Measurements from ENCODE around the gene CHKA. TPM values are rescaled to one million over a fixed set of nuclear protein-coding genes. Genes with fewer than 3 reads are reported as not detected.

CHKA gene
- total and polyA plus RNA-seq, 2 experiments from 2014 or later = 3.6 to 4.2 TPM

DNA sequence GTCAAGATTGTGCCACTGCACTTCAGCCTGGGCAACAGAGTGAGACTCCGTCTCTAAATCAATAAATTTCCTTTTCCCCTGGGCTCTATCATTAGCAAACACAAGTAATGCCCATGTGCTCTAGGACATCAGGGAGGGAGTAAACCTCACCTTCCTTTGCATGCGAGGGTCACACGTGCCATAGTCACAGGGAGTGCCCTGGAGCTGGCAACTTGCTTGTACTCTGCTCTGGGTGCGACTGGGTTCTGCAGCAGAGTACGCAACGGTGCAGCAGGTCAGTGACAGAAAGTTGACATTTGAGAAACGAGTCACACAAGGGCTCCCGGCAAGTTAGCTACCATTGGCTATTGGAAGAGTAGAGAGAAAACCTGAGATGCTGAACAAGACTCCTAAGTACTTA, 32.6 kb upstream of the CHKA start:
- no peak overlapping the region for H3K4me2 ChIP-seq (ENCODE audit: unreplicated experiment)
- H3K4me1 ChIP-seq (ENCODE audit: insufficient read depth) = no peaks in the 10 kb centered on the region
- no peaks in the 10 kb centered on the region for H3K27me3 ChIP-seq (replicated peaks; ENCODE audit: insufficient read depth)
- TF ChIP-seq EZH2phosphoT487 (IDR thresholded peaks at IDR 0.05; ENCODE audit: insufficient read depth, low read depth) (no peak), EZH2 (IDR thresholded peaks at IDR 0.05; ENCODE audit: insufficient read depth, poor library complexity, severe bottlenecking) (no peak)
- H3F3A ChIP-seq (ENCODE audit: insufficient read depth) = no peaks in the 10 kb centered on the region
- no peaks in the 10 kb centered on the region for H3K9me2 ChIP-seq (ENCODE audit: insufficient read depth)
- no peak overlapping the region for H3K4me3 ChIP-seq
- in situ Hi-C loops (cut with MboI) = no loop called here
- DNase-seq = no peak
- no peaks in the 10 kb centered on the region for H4K20me1 ChIP-seq (ENCODE audit: insufficient read depth)
- no peak overlapping the region for H3K27ac ChIP-seq
- WGBS, 2 experiments (ENCODE audit: low coverage in 1 of 2, low lambda C conversion rate in 2 of 2, missing lambda C conversion rate in 2 of 2) = 77 to 81% methylated on average over 8 of the region's 8 CpGs
- no peaks in the 10 kb centered on the region for H3K9me3 ChIP-seq (ENCODE audit: low read depth)
- H3K79me2 ChIP-seq (ENCODE audit: insufficient read depth) = no peaks in the 10 kb centered on the region
- H2AFZ ChIP-seq = no peak overlapping the region
- peaks cover 6% of the 10 kb centered on the region; the same call in 1 of the 2 replicates for H3K36me3 ChIP-seq (ENCODE audit: low read depth)
- no peak overlapping the region for H3K9ac ChIP-seq

DNA sequence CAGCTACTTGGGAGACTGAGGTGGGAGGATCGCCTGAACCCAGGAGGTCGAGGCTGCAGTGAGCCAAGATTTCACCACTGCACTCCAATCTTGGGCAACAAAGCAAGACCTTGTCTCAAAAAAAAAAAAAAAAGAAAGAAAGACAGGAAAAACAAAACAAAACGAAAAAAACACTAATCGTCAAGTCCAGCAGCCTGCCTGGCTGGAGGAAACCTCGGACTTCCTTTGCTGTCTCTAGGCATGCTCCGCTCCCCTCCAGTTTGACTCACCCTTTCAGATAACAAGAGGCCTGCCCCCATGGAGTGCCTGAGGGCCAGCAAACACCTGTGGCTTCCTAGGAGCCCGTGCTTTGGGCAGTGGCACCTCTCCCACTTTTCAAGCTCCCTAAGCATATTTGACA, 28.8 kb upstream of the CHKA start:
- no peak for DNase-seq
- 63 to 72% methylated on average over 6 to 7 of the region's 7 CpGs for WGBS, 2 experiments (ENCODE audit: low coverage in 1 of 2, low lambda C conversion rate in 2 of 2, missing lambda C conversion rate in 2 of 2)
- Histone ChIP-seq H3K4me1 (ENCODE audit: insufficient read depth) (no peaks in the 10 kb centered on the region), H3K9me3 (ENCODE audit: low read depth) (no peaks in the 10 kb centered on the region), H3K27ac (no peak overlapping the region), H3K36me3 (ENCODE audit: low read depth) (no peaks in the 10 kb centered on the region; the same call in 1 of the 2 replicates), H3F3A (ENCODE audit: insufficient read depth) (no peaks in the 10 kb centered on the region), H3K4me2 (ENCODE audit: unreplicated experiment) (no peak overlapping the region), H2AFZ (no peak overlapping the region), H3K27me3 (replicated peaks; ENCODE audit: insufficient read depth) (no peaks in the 10 kb centered on the region), H3K79me2 (ENCODE audit: insufficient read depth) (no peaks in the 10 kb centered on the region), H3K9ac (no peak overlapping the region), H3K9me2 (ENCODE audit: insufficient read depth) (no peaks in the 10 kb centered on the region), H3K4me3 (no peak overlapping the region), H4K20me1 (ENCODE audit: insufficient read depth) (no peaks in the 10 kb centered on the region)
- in situ Hi-C loops (cut with MboI) = no loop called here
- TF ChIP-seq EZH2 (IDR thresholded peaks at IDR 0.05; ENCODE audit: insufficient read depth, poor library complexity, severe bottlenecking) = no peak
- no peak for TF ChIP-seq EZH2phosphoT487 (IDR thresholded peaks at IDR 0.05; ENCODE audit: insufficient read depth, low read depth)

DNA sequence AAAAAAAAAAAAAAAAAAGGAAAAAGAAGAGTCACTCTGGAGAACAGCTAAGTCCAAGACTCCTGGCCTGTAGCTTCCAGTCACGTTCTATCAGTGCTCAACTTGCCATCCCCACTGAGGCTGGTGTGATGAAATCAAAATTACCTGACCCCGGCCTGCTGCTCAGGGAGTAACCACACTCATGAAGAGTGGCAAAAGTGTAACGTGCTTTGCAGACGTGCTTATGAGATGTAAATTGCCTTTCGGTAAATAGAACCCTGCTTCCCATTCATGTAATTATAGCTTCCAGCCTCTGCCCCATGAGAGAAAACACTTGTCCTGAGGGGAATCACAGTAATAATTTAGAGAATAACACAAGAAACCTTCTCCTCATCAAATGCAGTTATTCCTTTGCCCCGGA, 28.2 kb upstream of the CHKA start:
- H3K27me3 ChIP-seq (replicated peaks; ENCODE audit: insufficient read depth) = no peaks in the 10 kb centered on the region
- WGBS, 2 experiments (ENCODE audit: low coverage in 1 of 2, low lambda C conversion rate in 2 of 2, missing lambda C conversion rate in 2 of 2) = 84 to 91% methylated on average over 6 of the region's 6 CpGs
- H3K9me2 ChIP-seq (ENCODE audit: insufficient read depth) = no peaks in the 10 kb centered on the region
- H3K4me3 ChIP-seq = no peak overlapping the region
- in situ Hi-C loops (cut with MboI) = no loop called here
- no peaks in the 10 kb centered on the region for H3K36me3 ChIP-seq (ENCODE audit: low read depth)
- H3K9ac ChIP-seq = no peak overlapping the region
- no peaks in the 10 kb centered on the region for H3K9me3 ChIP-seq (ENCODE audit: low read depth)
- no peak overlapping the region for H2AFZ ChIP-seq
- H3K79me2 ChIP-seq (ENCODE audit: insufficient read depth) = no peaks in the 10 kb centered on the region
- H3F3A ChIP-seq (ENCODE audit: insufficient read depth) = no peaks in the 10 kb centered on the region
- TF ChIP-seq EZH2 (IDR thresholded peaks at IDR 0.05; ENCODE audit: insufficient read depth, poor library complexity, severe bottlenecking) = no peak
- no peak overlapping the region for H3K27ac ChIP-seq
- H4K20me1 ChIP-seq (ENCODE audit: insufficient read depth) = no peaks in the 10 kb centered on the region
- DNase-seq = no peak
- no peaks in the 10 kb centered on the region for H3K4me1 ChIP-seq (ENCODE audit: insufficient read depth)
- H3K4me2 ChIP-seq (ENCODE audit: unreplicated experiment) = no peak overlapping the region

DNA sequence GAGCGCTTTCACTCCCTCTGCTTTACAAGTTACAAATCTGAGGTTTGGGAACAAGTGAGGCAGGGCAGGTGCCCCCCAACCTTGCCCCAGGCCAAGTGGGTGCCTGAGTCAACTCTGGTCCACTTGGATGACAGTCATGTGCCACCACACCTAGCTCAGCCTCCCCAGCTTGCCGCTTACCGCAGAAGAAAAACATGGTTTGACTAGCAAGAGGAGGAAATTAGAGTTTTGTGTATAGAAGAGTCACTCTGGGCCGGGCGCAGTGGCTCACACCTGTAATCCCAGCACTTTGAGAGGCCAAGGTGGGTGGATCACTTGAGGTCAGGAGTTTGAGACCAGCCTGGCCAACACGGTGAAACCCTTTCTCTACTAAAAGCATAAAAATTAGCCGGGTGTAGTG, 27.7 kb upstream of the CHKA start:
- H2AFZ ChIP-seq = no peak overlapping the region
- H3K36me3 ChIP-seq (ENCODE audit: low read depth) = no peaks in the 10 kb centered on the region
- no peak overlapping the region for H3K9ac ChIP-seq
- no peak for TF ChIP-seq EZH2phosphoT487 (IDR thresholded peaks at IDR 0.05; ENCODE audit: insufficient read depth, low read depth)
- TF ChIP-seq EZH2 (IDR thresholded peaks at IDR 0.05; ENCODE audit: insufficient read depth, poor library complexity, severe bottlenecking) = no peak
- no peaks in the 10 kb centered on the region for H4K20me1 ChIP-seq (ENCODE audit: insufficient read depth)
- no peak overlapping the region for H3K4me2 ChIP-seq (ENCODE audit: unreplicated experiment)
- H3K9me3 ChIP-seq (ENCODE audit: low read depth) = no peaks in the 10 kb centered on the region
- in situ Hi-C loops (cut with MboI) = no loop called here
- H3K9me2 ChIP-seq (ENCODE audit: insufficient read depth) = no peaks in the 10 kb centered on the region
- no peaks in the 10 kb centered on the region for H3K27me3 ChIP-seq (replicated peaks; ENCODE audit: insufficient read depth)
- no peaks in the 10 kb centered on the region for H3K4me1 ChIP-seq (ENCODE audit: insufficient read depth)
- H3K27ac ChIP-seq = no peak overlapping the region
- no peak overlapping the region for H3K4me3 ChIP-seq
- no peak for DNase-seq
- 84 to 85% methylated on average over 7 of the region's 7 CpGs for WGBS, 2 experiments (ENCODE audit: low coverage in 1 of 2, low lambda C conversion rate in 2 of 2, missing lambda C conversion rate in 2 of 2)
- H3F3A ChIP-seq (ENCODE audit: insufficient read depth) = no peaks in the 10 kb centered on the region
- no peaks in the 10 kb centered on the region for H3K79me2 ChIP-seq (ENCODE audit: insufficient read depth)
